Measurements from ENCODE around the gene TSPAN11.

Gene TSPAN11

DNA sequence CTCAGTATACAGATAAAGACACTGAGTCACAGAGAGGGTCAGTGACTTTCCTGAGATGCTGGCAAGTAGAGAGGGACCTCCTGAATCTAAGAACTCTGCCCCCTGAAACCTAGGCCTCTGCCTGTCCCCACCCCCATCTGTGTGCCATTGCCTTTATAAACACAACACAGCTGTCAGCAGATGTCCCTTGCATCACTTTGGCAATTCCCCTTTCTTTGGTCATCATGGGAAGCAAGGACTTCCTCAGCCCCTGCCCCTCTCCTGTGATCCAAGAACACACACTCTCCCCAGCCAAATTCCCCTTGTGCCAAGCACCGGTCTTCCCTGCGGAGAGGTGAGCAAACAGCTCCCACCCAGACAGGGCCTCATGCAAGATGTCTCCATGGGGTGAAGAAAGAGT is 8.3 kb downstream of the TSPAN11 start:
- Histone ChIP-seq H3K9me3 (peaks cover 15% of the 10 kb centered on the region), H3K4me1 (no peaks in the 10 kb centered on the region), H3K9ac (no peak overlapping the region), H3K4me2 (no peak overlapping the region), H3K27ac (no peak overlapping the region), H3K27me3 (no peaks in the 10 kb centered on the region), H4K20me1 (no peaks in the 10 kb centered on the region), H3K4me3 (no peak overlapping the region), H3K36me3 (no peaks in the 10 kb centered on the region)
- no peak for TF ChIP-seq Cebpa-rat (IDR thresholded peaks at IDR 0.05)

DNA sequence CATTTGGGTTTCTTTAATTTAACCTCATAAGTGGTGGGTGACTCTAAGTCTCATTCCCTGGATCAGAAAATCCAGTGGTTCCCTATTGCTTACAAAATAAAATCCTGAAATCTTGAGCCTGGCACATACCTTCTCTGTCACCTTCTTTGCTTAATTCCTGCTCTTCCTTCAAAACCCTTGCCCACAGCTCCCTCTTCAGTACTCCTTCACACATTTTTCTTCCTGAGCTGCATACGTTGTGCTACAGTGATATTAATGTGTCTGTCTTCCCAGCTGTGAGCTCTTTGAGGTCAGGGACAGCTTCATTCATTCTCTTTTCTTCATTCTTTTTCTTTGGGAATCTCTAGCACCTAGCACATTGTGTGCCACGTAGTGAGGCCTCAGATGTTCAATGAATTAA is 9.5 kb downstream of the TSPAN11 start:
- no peak for TF ChIP-seq Cebpa-rat (IDR thresholded peaks at IDR 0.05)
- Histone ChIP-seq H3K9me3 (peaks cover 15% of the 10 kb centered on the region), H3K4me2 (no peak overlapping the region), H4K20me1 (no peaks in the 10 kb centered on the region), H3K9ac (no peak overlapping the region), H3K4me3 (no peak overlapping the region), H3K36me3 (no peaks in the 10 kb centered on the region), H3K4me1 (no peaks in the 10 kb centered on the region), H3K27me3 (no peaks in the 10 kb centered on the region), H3K27ac (no peak overlapping the region)

DNA sequence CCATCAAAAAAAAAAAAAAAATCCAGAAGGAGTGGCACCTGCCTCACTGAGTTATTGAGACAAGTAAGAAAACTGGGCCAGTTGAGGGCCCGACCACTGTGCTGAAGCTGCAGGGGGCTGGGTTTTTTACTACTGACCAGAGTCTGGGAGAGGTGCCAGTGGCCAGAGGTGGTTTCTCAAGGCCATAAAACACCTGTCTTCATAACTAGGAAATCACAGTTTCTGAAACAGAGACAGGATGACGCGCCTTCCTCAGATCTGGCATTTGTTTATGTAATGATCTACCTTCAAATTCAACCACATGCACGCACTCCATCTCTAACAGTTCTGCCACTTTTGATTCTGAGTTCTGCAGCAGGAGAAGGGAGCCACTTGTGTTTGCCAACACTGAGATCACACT is 12.7 kb downstream of the TSPAN11 start:
- no peak overlapping the region for H3K4me2 ChIP-seq
- TF ChIP-seq Cebpa-rat (IDR thresholded peaks at IDR 0.05) = no peak
- H3K4me1 ChIP-seq = no peaks in the 10 kb centered on the region
- no peak overlapping the region for H3K9ac ChIP-seq
- H3K36me3 ChIP-seq = no peaks in the 10 kb centered on the region
- H3K27me3 ChIP-seq = no peaks in the 10 kb centered on the region
- peaks cover 9% of the 10 kb centered on the region for H3K9me3 ChIP-seq
- no peak overlapping the region for H3K4me3 ChIP-seq
- H3K27ac ChIP-seq = no peak overlapping the region
- H4K20me1 ChIP-seq = no peaks in the 10 kb centered on the region

DNA sequence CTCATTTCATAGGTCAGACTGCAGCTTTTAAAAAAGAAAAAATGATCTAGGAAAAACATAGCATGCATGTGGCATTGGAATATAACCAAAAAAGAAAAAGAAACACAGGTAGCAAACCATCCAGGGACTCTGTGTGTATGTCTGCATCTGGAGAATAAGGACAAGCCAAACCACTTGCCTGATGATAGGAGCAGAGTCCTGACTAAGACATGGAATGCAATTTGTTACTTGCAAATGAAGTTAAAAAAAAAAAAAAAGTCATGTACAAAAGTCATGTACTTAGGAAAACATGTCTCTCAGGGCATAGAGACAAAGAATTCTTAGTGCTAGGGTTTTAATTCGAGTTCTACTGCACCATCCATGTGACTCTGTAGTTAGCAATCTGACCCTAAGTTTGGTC is 15.9 kb downstream of the TSPAN11 start:
- Histone ChIP-seq H3K4me1 (no peaks in the 10 kb centered on the region), H4K20me1 (no peaks in the 10 kb centered on the region), H3K9ac (no peak overlapping the region), H3K27ac (no peak overlapping the region), H3K9me3 (peaks cover 7% of the 10 kb centered on the region), H3K4me3 (no peak overlapping the region), H3K27me3 (no peaks in the 10 kb centered on the region), H3K36me3 (no peaks in the 10 kb centered on the region), H3K4me2 (no peak overlapping the region)
- no peak for TF ChIP-seq Cebpa-rat (IDR thresholded peaks at IDR 0.05)

DNA sequence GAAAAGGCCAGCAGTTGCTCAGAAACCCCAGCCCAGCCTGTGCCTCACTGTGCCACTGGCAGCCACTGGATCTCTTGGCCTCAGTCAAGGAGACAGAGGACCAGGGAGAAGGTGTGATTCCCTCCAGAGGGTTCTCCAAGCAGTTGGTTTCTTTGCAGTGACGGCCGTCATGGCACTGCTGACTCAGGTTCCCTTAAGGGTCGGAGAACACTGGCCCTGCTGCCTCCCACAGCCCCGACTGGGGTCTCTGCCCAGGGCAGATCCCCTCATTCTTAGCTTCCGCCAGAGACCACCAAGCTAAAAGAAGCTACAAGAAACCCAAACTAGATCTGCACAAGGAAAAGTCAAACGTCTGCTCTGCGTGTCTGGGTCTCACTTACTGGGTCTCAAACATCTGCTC is 16.4 kb downstream of the TSPAN11 start:
- Histone ChIP-seq H3K4me3 (no peak overlapping the region), H3K9ac (no peak overlapping the region), H3K27me3 (no peaks in the 10 kb centered on the region), H3K4me2 (no peak overlapping the region), H3K27ac (no peak overlapping the region), H3K36me3 (no peaks in the 10 kb centered on the region), H3K4me1 (no peaks in the 10 kb centered on the region), H4K20me1 (no peaks in the 10 kb centered on the region), H3K9me3 (peaks cover 11% of the 10 kb centered on the region)
- no peak for TF ChIP-seq Cebpa-rat (IDR thresholded peaks at IDR 0.05)

DNA sequence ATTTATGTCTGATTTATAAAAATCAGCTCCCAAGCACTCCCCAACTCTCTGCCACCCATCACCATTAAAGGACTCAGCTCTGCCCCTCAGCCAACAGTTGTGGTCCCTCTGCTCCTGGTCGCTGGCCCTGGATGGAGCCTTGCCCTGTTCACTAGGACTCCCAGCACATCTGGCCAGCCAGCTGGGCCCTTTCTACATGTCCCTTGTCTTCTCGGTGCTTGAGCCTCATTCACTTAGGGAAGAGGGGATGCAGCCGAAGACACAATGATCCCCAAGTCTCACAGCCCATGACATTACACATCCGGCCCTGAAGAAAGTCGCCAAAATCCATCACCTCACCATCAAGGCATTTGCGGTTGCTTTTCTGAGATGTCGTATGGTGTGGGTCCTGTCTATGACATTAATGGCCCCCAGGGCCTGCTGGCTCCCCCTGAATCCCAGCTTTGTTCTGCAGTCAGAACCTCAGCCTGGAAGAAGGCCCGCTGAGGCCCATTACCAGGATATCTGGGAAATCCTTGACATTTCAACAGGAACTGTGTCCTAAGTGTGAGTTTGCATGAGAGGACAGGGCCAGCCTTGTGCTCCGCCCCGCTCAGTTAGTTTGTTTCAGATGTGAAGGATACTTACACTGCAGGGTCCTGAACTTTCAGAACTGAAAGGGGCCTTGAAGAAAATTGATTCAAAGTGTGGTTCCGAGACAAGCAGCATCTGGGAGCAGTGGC is 19.1 kb downstream of the TSPAN11 start:
- Histone ChIP-seq H3K4me3 (no peak overlapping the region), H3K9ac (no peak overlapping the region)

DNA sequence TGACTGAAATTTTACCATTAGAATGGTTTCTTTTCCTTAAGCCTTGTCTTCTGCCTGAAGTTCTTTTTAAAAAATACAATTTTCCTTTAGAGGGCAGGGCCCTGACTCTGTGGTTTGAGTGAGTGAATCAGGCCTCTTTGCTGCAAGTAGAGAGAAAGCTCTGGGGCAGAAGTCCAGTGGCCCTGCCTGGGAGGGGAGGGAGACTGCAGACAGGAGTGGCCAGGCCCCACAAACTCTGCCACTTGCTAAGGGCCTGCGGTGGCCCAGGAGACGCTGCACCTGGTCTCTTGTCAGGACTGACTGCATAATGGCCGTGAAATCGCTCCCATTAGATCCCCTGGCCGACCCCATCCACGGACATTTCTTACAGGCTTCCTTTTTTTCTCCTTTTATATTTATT is 25.5 kb downstream of the TSPAN11 start:
- no peak overlapping the region for H3K27ac ChIP-seq
- H3K4me2 ChIP-seq = no peak overlapping the region
- peaks cover 11% of the 10 kb centered on the region for H3K9me3 ChIP-seq
- H4K20me1 ChIP-seq = no peaks in the 10 kb centered on the region
- H3K4me3 ChIP-seq = no peak overlapping the region
- no peaks in the 10 kb centered on the region for H3K4me1 ChIP-seq
- H3K36me3 ChIP-seq = no peaks in the 10 kb centered on the region
- H3K27me3 ChIP-seq = no peaks in the 10 kb centered on the region
- H3K9ac ChIP-seq = no peak overlapping the region
- no peak for TF ChIP-seq Cebpa-rat (IDR thresholded peaks at IDR 0.05)

More for the DNA sequence above, 19.1 kb downstream of the TSPAN11 start:
- no peaks in the 10 kb centered on the region for H3K27me3 ChIP-seq
- H4K20me1 ChIP-seq = no peaks in the 10 kb centered on the region
- H3K36me3 ChIP-seq = no peaks in the 10 kb centered on the region
- H3K27ac ChIP-seq = no peak overlapping the region
- no peak for TF ChIP-seq Cebpa-rat (IDR thresholded peaks at IDR 0.05)
- no peaks in the 10 kb centered on the region for H3K4me1 ChIP-seq
- H3K4me2 ChIP-seq = no peak overlapping the region
- peaks cover 13% of the 10 kb centered on the region for H3K9me3 ChIP-seq

DNA sequence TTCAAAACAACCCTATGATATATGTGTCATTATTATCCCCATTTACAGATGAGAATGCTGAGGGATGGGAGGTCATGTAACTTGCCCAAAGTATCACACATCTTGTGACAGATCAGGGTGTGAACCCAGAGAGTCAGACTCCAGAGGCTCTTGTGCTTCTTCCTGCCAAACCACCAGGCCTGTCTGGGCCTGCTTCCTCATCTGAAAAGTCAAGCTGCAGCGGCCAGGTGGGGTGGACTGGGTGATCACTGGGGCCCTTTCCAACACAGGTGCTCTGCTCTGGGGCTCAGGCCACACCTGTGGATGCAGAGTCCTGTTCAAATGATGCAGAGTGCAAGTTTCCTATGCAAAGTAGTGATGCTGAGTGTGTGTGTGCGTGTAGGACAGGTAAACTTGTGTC is 26.7 kb downstream of the TSPAN11 start:
- H3K9me3 ChIP-seq = no peaks in the 10 kb centered on the region
- no peaks in the 10 kb centered on the region for H3K4me1 ChIP-seq
- no peak for TF ChIP-seq Cebpa-rat (IDR thresholded peaks at IDR 0.05)
- H4K20me1 ChIP-seq = no peaks in the 10 kb centered on the region
- H3K9ac ChIP-seq = no peak overlapping the region
- H3K27me3 ChIP-seq = no peaks in the 10 kb centered on the region
- H3K4me3 ChIP-seq = no peak overlapping the region
- H3K27ac ChIP-seq = no peak overlapping the region
- H3K36me3 ChIP-seq = no peaks in the 10 kb centered on the region
- no peak overlapping the region for H3K4me2 ChIP-seq

DNA sequence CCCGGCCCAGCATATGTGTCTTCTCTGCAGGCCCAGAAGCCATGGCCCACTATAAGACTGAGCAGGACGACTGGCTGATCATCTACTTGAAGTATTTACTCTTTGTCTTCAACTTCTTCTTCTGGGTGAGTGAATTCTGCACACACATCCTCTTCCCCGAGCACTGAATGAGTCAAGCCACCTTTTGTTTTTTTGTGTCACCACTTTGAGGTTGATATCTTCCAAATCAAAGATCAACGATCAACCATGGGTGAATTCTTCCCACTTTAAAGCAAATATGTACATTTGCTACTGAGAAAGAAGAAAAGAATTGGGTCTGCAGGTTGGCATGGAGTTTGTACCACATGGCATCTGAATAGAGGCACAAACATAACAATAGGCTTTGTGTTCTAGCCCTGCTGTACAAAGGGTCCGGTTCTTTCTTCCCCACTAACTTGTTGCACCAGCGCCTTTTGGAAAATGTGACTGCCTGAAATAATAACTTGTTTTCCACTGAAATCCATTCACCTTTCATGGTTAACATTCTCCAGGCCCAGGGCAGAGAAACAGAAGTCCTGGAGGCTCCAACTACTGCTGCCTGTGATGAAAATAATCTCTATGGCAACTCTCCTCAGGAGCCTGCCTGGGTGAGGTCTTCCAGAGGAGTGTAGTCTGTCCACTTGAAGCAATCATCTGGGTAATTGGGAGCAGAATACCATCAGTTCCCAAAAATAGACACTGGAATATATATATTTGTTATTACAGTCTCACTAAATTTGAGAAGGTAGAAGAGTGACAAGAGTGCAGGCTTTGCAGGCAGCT is 27.6 kb downstream of the TSPAN11 start:
- Histone ChIP-seq H3K4me3 (no peak overlapping the region), H3K4me2 (no peak overlapping the region), H4K20me1 (no peaks in the 10 kb centered on the region), H3K27me3 (no peaks in the 10 kb centered on the region), H3K36me3 (no peaks in the 10 kb centered on the region), H3K9ac (no peak overlapping the region), H3K27ac (no peak overlapping the region), H3K4me1 (no peaks in the 10 kb centered on the region), H3K9me3 (no peaks in the 10 kb centered on the region)
- TF ChIP-seq Cebpa-rat (IDR thresholded peaks at IDR 0.05) = no peak

DNA sequence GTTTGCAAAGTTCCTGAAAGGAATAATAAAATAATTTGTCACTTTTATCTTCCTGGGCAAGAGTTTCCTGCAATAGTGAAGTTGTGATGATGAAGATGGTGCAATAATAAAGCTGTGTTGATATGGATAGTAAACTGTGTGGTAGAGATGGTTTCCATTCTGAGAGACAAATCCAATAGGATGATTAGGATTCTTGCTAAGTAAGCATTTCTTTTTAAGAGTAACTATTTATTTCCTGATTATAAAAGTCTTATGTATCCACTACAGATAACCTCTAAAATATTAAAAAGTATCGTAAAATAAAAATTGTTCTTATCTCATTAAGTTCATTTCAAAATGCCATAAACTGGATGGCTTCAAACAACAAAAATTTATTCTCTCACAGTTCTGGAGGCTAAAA is 28.7 kb downstream of the TSPAN11 start:
- Histone ChIP-seq H3K4me2 (no peak overlapping the region), H3K27ac (no peak overlapping the region), H3K27me3 (no peaks in the 10 kb centered on the region)

More for the DNA sequence above, 28.7 kb downstream of the TSPAN11 start:
- H3K9me3 ChIP-seq = no peaks in the 10 kb centered on the region
- no peaks in the 10 kb centered on the region for H3K36me3 ChIP-seq
- no peaks in the 10 kb centered on the region for H4K20me1 ChIP-seq
- no peaks in the 10 kb centered on the region for H3K4me1 ChIP-seq
- H3K4me3 ChIP-seq = no peak overlapping the region
- H3K9ac ChIP-seq = no peak overlapping the region
- no peak for TF ChIP-seq Cebpa-rat (IDR thresholded peaks at IDR 0.05)

Data from BLaER1 (cell line).